ENCODE results near the gene CLEC1A.

CLEC1A gene

DNA sequence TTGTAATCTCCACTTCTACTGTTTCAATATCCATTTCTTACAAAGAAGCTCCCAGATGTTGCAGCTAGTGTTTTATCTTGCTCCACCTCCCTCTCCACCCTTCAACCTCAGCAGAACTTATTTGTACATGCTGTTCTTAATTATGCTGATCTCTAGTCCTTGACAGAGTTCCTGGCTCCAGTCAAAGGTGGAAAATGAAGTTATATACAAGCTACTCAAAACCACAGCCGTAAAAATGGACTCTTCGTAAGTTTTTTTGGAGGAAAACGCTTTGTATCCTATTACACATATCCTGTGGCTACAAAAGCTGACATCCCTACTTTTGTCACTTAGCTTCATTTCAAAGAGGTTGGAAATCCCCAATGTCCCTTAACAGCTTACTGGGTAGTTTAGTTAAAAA is 1.3 kb downstream of the CLEC1A start:
- no peak for DNase-seq

DNA sequence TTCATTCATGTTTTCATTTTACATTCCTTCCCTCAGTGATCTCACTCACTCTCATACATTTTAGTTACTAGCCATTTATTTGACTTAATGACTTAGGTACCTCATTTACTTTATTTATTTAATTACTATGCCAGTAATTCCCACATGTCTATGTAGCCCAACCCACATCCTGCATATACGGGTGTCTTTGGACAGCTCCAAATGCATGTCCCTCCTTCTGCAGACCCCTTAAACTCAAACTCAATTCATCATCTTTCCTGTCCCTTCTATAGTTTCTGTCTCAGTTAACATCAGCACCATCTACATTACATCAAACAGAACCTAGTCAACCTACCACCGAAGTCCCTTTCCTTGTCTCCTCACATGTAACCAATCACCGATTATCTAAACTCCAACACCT is 2.8 kb downstream of the CLEC1A start:
- DNase-seq: no peak

DNA sequence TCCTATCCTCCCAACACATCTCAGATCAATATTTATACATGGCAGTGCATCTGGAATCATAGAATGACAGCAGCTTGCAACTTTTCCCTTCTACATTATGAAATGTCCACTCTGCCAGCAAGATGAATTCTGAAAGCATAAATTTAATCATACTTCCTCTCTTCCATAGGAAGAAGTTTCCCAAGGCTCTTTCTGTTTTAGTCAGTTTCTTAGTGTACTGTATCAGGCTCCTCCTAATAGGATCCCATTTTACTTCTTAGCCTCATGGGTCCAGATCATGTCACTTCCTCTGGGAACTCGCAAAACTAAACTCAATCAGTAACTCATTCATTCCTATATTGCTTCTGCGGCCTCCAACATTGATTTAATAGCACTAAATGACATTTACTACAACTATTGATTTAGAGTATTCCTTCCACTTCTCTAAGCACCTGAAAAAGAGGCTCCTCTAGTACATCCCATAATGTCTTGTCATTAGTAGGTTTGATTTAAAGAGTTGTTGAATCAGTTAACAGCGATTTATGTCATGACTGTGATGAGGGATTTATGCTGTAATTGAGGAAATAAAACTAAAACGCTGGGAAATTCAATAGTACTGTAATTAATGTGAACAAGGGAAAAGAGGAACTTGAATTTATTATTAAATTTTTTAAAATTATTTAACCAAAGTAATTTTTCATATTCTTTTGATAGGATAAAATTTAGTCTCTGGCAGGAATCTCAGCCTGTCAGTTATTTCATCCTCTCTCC is 4.0 kb downstream of the CLEC1A start:
- no peak for DNase-seq

DNA sequence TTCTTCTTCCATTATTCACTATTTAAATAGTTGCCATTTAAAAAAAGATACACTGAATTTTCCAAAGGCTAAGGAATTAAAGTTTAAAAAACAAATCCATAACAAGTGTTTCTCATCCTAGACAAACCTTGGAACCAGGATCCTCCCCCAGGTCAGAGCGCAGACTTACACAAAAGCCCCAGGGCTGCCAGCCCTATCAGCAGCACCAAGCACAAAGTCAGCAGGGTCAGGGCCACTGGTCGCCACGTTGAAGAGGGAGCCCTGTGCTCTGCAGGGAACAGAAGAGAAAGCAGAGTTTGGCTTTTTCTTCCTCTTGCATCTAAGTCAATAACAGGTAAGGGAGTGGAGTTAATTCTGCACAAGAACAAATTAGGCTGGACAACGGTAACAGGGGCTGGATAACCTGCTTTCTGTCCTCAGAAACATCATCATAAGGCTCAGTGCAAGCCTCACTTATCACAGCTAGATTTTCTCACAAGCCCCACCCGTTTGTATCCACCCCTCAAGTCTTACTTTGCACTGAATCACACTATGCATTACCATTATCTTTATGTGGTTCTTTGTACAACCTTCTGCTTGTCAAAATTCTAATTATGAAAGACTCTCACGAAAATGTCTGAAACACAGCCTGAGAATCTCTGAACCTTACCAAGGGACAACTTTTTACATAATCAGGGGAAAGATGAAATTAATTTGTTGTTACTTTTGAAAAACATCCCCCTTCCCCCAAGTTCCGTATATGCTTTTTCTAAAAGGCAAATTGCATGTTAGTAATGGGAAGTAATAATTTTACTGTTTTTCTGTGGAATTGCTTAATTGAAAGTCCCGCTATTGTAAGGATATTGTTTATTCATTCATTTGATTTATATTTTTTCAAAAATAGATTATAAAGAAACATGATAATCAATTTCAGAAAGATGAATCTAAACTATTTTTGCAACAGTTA is 9.6 kb downstream of the CLEC1A start:
- no peak for DNase-seq

DNA sequence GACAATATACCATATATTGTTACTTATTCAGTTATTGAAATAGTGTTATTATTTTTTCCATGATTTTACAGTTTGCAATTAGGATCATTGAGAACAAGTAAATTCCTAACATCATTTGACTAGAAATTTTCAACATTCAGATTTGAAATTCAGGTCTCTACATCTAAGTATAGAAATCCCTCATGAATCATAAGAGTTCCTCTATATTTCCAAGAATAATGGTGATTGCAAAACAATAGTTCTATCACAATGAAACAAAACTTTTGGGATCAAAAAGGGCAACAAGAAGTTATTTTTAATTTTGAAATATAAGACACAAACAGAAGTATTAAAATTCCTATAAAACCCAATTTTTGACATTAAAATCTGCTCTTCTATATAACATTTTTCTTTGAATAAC is 10.8 kb downstream of the CLEC1A start:
- DNase-seq: no peak

DNA sequence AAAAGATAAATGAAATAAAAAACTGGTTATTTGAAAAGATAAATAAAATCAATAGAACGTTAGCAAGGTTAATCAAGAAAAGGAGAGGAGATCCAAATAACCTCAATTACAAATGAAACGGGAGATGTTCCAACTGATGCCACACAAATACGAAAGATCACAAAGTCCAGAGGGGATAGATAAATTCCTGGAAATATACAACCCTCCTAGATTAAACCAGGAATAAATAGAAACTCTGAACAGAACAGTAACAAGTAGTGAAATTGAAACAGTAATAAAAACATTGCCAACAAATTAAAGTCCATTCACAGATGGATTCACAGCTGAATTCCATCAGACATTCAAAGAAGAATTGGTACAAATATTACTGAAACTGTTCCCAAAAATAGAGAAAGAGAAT is 12.4 kb downstream of the CLEC1A start:
- no peak for DNase-seq

DNA sequence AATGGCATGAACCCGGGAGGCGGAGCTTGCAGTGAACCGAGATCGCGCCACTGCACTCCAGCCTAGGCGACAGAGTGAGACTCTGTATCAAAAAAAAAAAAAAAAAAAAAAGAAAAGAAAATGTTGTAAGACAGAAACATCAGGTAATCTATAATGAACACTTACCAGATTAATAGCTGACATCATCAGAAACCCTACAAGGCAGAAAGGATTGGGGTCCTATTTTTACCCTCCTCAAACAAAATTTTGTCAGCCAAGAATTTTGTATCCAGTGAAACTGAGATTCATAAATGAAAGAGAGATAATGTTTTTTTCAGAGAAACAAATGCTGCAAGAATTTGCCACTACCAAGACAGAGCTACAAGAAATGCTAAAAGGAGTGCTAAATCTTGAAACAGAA is 14.1 kb downstream of the CLEC1A start:
- DNase-seq: no peak

DNA sequence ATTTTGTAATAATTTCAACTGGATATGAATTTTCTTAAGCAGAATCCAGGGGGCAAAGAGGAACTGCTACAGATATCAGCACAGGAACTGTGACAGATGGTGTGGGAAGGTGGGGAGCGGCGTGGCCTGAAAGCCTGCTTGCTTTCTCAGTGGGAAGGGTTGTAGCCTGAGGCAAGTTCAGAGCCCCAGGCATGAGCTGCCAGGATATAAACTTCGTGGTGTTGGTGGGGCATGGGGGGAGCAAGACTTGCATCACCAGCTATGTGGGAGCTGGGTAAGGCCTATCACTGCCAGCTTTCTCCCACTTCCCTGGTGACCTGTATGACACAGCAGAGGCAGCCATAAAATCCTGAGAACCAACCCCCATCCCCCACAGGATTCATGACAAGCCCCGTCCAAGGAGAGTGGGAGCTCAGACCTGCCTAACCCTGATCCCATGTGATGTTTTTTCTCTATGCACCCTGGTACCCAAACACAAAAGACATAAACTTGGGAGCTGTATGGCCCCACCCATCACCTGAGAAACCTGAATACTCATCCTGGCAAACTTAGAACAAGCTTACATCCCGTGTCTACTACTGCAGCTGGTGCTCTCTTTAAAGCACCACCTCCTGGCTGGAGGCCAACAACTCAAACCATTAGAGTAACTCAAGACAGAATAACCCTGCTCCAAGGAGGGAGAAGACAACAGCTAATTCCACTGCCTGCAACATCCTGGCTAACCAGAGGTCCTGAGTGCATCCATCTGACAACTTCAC is 16.5 kb downstream of the CLEC1A start:
- no peak for DNase-seq

DNA sequence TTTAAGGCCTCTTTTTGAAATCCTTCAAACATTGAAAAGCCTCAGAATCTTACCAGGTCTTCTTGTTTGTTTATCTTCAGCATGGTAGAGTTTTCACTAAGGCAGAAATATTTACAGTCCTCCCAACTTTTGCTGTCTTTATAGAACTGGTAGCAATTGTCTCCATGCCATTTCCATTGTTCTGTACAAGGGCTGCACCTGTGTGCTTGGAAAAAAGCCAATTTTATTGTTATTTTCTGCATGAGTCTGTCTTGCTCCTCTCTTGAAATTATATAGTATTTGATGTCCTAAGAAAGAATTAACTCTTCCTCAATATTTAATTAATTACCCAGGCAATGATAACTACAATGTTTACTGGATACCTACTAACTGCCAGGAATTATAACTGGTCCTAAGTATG is 23.3 kb downstream of the CLEC1A start:
- no peak for DNase-seq

DNA sequence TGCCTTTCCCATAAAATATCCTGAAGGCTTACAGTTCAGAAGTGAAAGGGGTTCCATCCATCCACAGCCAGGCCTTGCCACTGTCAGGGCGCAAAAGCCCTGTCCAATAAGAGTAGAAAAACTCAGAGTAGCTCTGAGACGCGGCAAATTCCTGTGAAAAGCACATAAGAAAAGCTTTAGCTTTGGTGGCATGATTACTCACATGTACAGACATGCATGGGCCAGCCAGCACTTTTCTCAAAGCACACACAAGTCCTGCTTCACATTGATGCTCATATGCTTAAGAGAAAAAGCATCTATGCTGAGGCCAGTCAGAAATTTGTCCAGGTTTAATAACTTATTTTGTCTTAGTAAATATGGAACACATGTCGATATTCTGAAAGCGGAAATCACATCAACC is 25.5 kb downstream of the CLEC1A start:
- no peak for DNase-seq

DNA sequence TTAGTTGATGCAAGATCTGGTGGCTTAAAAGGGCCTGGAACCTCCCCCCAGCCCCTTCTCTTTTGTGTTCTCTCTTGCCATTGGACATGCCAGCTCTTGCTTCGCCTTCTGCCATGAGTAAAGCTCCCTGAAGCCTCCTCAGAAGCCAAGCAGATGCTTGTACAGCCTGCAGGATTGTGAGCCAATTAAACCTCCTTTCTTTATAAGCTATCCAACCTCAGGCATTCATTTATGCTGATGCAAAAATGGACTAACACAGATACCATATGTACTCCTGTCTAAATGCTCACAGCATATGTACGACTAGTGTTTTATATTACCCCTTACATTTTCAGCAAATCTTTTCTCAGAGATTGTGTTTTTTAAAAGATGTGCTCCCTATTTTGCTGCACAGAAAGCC is 26.7 kb downstream of the CLEC1A start:
- DNase-seq: no peak

DNA sequence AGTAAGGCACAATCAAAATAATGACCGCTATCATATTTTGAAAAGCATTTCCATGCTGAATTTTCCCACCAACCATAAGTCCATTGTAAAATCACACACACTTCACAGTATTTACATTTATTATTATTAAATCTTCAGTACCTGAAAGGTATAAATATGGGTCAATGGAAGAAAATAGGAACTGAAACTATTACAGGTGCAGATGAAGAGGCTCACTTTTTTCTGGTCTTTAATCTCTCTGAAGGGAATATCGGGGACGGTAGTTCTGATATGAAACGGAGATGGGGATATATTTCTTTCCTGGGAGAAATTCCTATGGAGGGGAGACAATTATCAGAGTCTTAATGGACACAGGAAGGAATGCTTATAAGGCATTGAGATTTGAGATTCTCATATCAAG is 28.4 kb downstream of the CLEC1A start:
- DNase-seq: no peak

DNA sequence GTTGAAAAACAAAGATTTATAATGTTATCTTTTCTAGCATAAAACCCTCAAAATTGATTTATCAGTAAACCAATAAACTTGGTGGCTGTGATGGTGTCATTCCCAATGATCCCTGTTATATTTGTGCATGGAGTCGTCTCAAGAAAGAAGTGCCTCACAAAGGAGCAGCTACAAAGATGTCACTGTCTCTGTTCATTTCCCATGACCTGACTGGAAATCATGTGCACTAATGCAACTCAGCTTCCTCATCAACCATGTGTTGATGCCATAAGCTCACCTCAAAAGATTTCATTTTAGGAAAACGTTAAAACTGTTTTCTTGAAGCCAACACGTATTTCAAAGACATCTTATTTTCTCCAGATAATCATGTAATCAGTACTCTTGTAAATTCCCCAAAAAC is 28.8 kb downstream of the CLEC1A start:
- no peak for DNase-seq

DNA sequence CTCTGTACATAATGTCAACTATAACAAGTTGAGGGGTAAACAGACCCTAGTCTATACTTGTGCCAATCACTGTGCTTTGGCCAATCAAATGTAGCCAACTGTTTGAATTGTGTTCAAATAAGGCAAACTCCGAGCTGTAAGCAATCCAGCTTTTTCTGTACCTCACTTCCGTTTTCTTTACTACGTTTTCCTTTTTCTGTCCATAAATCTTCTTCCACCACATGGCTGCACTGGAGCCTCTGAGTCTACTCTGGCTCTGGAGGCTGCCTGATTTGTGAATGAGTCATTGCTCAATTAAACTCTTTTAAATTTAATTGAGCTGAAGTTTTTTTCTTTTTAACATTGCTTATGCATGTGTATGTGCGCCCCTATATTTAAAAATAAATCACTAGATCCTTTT is 29.7 kb downstream of the CLEC1A start:
- no peak for DNase-seq

DNA sequence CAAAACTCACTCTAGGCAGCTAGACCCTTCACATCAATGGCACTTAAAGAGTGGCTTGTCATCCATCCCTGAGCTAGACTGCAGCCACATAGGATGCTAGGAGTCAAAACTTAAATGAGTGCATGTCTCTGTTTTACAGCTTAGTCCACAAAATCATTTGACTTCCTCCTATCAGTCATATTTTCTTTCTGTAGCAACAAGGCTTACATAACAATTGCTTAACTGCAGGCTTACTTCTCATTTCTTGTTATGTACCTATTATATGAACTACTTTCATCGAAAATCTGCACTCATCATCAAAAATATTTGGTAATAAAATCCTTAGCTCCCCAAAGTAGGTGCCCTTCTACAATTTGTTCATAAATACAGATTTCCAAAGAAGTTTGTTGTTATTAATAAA is 30.1 kb downstream of the CLEC1A start:
- no peak for DNase-seq

DNA sequence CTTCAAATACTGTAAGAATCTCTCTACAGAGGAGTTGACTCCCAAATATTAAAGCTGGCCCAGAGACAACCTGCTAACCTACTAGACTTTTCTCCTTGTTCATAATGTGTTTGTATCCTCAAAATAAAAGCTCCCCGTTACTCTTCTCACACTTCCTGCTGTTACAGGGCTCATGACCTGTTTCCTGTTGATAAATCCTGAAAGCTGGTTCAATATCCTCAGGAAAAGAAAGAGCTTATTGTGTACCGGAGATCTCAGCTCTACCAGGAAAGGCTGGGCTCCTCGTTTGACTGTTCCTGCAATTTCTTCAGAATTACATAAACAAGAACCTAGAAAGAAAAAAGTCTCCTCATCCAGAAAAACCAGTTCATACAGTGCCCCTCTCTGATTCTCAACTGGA is 30.8 kb downstream of the CLEC1A start:
- no peak for DNase-seq

DNA sequence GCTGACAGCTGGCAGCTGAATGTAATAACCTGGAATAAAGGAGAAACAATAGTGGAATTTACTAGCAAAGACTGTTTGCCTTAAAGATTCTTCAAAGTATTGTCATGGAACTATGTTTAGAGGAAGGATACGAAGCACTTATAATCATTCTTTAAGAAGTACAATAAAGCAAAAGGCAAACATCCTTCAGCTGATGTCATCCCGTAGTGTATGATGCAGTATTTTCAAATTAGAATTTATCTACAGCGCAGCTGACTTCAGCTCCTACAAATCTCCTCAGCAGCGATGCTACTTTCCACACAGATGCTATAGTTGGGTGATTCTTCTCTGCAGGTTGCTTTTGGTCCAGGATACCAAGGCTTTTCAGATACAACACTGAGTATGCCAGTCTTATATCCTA is 31.5 kb downstream of the CLEC1A start:
- no peak for DNase-seq

DNA sequence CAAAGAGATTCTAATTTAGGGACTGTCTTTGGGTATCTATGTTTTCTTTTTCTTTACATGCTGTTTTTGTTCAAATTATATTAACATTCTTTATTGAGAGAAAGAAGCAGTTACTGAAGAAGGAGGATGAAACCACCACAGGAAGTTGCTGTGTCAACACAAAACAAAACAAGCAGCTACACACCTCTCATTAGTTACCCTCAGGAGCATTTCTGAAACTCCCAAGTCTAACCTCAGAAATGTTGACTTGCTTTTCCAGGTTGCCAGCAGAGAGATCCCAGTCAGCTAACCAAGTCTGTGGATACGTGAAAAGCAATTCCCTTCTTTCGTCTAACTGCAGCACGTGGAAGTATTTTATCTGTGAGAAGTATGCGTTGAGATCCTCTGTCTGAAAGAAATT is 33.5 kb downstream of the CLEC1A start:
- DNase-seq: no peak

DNA sequence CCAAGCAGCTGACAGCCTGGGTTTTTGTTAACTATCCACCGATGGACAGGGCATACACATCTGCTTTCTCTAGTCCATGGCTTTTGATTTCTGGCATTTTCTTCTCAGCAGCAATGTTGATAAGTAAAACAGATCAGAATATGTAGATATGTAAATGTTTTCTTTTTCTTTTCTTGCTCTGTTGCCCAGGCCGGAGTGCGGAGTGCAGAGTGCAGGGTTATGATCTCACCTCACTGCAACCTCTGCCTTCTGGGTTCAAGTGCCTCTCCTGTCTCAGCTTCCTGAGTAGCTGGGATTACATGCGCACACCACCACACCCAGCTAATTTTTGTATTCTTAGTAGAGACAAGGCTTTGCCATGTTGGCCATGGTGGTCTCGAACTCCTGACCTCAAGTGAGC is 40.4 kb downstream of the CLEC1A start:
- no peak for DNase-seq

DNA sequence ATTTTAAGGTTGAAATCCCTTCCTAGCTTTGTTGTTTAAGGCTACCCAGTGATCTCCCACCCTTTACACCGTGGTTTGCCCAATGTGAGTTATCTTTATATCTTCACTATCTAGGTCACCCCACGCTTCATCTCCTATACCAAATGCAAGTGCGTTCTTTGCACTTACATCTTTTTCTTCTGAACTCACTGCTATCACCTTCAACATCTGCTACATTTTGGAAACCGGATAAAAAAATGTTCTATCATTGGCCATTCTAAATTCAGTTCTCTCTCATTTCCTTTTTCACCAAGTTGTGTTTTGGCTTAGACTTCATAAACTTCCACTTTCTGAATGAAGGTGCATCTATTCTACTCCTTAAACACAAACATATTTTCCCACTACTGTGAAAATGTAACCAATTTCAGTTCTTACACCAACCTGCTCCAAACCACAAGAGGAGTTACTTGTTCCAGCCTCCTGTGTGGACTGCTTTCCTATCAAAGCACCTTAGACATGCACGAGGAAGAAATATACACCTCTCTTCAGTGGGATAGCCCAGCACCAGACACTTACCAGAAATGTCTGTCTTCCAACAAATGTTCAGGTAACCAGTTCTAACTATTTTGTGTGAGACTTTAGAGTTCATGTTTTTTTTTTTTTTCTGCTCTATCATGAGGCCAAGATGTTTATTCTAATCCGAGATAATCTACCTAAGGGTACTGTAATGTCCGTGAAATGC is 46.4 kb downstream of the CLEC1A start:
- DNase-seq: no peak

DNA sequence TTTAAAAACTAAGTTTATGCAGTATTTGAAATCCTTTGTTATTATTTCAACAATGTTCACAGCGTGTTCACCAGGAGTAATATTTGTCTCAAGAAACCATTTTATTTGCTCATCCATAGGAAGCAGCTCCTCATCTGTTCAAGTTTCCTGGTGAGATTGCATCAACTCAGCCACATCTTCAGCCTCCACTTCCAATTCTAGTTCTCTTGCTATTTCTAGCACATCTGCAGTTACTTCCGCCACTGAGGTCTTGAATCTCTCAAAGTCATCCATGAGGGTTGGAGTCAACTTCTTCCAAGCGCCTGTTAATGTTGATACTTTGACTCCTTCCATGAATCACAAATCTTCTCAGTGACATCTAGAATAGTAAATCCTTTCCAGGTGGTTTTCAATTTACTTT is 50.3 kb downstream of the CLEC1A start:
- DNase-seq: no peak

DNA sequence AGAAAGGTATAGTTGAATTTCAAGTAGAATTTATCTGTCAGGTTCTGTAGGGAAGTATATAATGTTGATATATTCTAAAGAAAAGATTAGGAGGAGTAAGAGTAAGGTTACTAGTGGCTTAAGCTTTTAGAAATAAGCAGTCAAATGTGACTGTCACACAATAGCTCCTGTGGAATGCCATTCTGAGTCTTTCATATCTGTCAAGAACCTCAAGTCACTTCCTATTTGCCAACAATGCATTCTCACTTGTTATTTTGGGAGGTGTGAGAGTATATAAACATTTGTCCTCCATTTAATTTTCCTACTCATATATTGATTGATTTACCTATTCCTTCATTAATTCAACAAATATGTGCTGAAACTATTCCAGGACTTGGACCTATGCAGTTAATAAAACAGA is 56.6 kb downstream of the CLEC1A start:
- no peak for DNase-seq
